ENCODE data around the gene NEU1.

DNA sequence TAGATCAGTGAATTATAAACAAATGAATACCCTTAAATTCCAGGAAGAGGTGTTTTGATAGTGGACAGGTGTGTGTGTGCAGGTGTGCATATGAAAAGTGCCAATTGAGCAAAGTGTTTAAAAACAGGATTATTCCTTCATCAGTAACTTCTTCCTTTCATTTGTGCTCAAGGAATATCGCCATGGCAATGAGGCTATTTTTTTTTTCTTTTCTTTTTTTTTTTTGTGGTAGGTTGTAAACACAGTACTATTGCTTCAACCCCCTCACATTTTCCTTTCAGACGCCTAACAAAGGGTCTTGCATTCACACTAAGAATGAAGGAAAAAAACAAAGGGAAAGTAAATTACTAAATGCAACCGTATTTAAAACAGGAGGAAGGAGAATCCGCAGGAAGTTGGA lies 37.1 kb downstream of the NEU1 start:
- TF ChIP-seq ZNF274 (IDR thresholded peaks at IDR 0.05; ENCODE audit: low read depth, low read length), result no peak
- TF ChIP-seq YY1 (IDR thresholded peaks at IDR 0.05; ENCODE audit: insufficient read depth, insufficient read length), result no peak
